ENCODE results near the gene ADCYAP1R1.

Gene ADCYAP1R1

GRCh38 chr7:31082447-31082846, 30.3 kb downstream of the ADCYAP1R1 start:
- FAIRE-seq (no peak), DNase-seq (ENCODE audit: insufficient read length, low spot score) (no peak)

DNA sequence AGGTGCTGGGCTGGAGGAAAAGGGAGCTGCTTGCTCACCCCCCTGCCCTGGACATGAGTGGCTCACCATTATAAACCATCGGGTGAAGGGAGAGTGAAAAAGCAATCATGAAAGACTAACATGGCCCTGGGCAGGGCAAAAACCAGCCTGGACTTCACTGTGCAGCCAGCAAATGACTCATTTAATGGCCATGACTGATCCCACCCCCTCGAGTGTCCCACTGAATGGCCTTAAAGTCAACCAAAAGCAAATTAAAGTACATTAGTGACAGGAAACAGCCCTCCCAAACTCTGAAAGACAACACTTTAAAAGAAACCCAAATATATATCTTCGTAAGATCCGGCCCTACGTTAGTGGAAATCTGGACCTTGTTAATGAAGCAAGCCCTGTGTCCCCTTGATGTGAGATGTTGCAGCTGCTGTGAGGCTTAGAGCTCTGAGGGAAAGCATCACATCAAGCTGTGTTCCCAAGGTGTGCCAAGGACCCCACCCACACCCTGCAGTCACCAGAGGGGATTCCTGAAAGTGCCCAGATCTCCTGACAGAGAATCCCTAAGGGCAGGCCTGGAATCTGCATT, 31.2 kb downstream of the ADCYAP1R1 start:
- DNase-seq (ENCODE audit: insufficient read length, low spot score) (no peak), FAIRE-seq (no peak)

DNA sequence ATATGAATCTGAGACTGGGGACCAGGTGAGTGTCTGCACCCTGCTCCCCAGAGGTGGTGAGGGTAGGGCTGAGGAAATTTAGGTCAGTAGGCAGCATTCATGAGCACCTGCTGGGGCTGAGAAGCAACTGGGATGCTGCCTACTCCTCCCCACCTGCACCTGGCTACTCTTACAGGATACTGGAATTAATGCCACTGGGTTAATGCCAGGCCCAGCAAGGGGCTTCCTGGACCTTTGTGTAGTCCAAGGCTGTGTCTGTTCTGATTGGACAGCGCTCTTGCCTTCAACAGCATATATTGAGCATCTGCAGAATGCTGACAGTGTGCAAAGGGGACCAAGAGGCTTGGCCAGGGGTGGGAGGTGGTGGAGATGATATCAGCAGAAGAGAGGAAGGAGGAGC, 32.1 kb downstream of the ADCYAP1R1 start:
- DNase-seq (ENCODE audit: insufficient read length, low spot score) (no peak), FAIRE-seq (no peak)

- FAIRE-seq (no peak), DNase-seq (ENCODE audit: insufficient read length, low spot score) (no peak)
Measured at GRCh38 chr7:31087351-31087750, 35.2 kb downstream of the ADCYAP1R1 start.

DNA sequence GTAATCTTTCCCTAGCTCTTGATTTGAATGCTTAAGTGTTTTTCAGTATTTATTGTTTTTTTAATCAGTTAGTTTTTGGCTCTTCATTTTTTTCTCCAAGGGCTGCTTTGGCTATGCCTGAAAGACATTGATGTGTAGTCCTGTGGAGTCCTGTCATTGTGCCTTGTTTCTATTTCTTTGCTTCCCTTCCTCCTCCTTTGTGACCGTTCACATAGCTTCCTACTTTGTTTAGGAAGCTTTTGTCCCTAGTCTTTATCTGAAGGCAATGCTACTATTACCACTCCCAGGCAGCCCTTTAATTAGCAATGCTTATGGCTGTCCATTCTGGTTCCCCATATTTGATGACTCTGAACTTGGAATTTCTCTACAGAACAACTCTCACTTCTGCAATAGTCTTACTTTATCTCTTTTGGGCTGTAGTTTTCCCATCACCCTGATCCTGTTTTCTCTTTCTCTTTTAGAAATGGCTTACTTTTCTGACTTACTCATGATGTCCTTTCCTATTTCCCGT, 39.9 kb downstream of the ADCYAP1R1 start:
- FAIRE-seq, result no peak

DNA sequence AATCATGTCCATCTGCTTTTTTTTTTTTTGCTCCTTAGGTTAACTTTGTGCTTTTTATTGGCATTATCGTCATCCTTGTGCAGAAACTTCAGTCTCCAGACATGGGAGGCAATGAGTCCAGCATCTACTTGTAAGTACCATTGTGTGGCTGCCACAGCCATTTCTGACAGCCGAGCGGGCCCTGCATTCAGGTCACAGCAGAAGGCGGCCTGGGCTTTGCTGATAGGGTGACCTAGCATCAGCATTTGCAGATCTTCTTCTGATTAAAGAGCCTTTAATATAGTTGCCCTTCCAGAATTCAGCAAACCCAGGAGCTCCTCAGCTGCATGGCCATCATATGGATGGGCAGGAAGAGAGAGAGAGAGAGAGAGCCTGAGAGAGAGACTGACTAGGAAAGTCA, 40.5 kb downstream of the ADCYAP1R1 start:
- FAIRE-seq (no peak), DNase-seq (ENCODE audit: insufficient read length, low spot score) (no peak)

More for the DNA sequence above, 39.9 kb downstream of the ADCYAP1R1 start:
- DNase-seq (ENCODE audit: insufficient read length, low spot score), result no peak

GRCh38 chr7:31093282-31093681, 41.2 kb downstream of the ADCYAP1R1 start:
- FAIRE-seq (no peak), DNase-seq (ENCODE audit: insufficient read length, low spot score) (no peak)

- DNase-seq (ENCODE audit: insufficient read length, low spot score) (no peak), FAIRE-seq (no peak)
Measured at GRCh38 chr7:31094271-31094670, 42.2 kb downstream of the ADCYAP1R1 start.

DNA sequence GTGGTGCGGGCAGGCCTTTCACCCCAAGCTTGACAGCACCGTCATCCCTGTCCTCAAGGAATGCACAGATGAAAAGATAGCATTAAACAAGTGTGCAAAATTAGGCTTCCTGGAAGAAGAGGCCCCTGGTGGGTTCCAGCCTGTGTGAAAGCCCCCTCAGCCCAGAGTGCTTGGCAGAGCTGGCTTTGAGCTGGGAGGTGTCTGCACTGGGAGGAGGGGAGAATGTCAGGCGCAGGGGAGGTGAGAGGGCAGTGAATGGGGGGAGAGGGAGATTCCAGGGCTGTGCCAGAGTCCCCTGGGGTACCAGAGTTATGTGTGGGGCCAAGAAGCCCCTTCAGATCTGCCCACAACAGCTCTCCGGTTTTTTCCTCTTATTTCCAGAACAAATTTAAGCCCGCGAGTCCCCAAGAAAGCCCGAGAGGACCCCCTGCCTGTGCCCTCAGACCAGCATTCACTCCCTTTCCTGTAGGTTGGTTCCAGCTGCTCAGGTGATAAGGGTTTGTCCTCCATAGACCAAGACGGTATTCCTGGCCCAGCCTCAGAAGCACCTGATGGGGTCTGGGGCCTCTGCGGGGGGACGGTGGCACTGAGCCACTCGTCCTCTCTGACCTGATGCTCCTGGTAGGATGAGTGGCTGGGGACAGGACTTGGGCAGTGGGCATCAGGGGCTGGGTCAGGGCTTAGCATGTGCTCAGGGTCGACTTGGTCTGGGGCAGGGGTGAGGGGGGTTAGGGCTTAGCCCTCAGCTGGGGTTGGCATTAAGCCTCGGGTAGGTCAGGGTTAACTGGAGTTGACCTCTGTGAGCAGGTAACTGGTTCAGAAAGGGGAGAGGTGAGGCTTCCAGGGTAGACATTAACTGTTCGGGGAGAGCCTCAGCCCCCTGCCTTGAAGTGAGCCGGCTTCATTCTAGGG, 43.4 kb downstream of the ADCYAP1R1 start:
- FAIRE-seq (no peak), DNase-seq (ENCODE audit: insufficient read length, low spot score) (no peak)

- no peak for FAIRE-seq
- no peak for DNase-seq (ENCODE audit: insufficient read length, low spot score)
Measured at GRCh38 chr7:31096198-31096876, 44.2 kb downstream of the ADCYAP1R1 start.

DNA sequence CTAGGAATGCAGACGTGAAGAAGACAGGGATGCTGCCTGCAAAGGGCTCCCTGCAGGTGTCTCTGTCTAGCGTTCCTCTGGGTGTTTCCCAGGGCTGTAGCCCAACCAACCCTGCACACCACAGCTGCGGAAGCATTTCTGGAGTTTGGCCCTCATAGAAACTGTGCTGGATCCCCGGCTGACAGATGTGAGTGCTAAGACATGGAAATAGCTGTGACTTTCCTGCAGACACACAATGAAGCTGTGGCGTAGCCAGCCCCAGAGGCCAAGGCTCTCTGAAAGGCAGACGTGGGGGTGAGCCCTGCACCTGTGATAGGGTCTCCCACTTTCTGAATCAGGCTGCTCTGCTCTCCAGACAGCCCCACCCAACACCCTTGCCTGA, 44.8 kb downstream of the ADCYAP1R1 start:
- FAIRE-seq (no peak), DNase-seq (ENCODE audit: insufficient read length, low spot score) (no peak)

DNA sequence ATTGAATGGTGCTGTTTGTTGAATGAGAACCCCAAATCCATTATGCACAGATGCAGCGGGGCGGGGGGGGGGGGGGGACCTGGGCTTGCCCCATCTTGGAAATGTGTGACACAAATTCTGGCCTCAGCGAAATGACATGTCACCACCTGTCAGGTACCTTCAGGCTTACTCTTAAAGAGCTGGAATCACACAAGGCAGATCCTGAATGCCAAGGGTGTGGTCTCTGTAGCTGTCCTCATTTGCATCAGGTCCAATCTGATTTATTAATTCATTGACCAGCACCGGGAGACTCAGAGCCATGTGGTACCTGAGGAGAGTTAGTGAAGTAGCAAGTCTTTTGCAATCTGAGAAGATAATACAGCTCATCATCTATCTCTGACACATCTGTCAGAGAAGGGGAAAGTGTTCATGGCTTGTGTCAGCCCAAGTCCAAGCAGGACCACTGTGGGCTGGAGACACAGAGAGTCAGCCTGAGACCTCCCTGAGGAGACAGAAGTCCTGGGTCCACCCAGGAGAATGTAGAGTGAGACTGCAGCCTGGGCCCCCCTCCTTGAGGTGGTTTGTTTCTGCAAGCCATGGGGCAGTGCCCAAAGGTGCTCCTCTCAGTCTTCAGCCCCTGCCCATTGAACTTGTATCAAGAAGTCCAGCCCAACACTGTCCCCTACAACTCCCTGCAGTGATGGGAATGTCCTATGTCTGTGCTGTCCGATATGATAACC, 46.7 kb downstream of the ADCYAP1R1 start:
- DNase-seq (ENCODE audit: insufficient read length, low spot score), result no peak
- FAIRE-seq, result no peak

DNA sequence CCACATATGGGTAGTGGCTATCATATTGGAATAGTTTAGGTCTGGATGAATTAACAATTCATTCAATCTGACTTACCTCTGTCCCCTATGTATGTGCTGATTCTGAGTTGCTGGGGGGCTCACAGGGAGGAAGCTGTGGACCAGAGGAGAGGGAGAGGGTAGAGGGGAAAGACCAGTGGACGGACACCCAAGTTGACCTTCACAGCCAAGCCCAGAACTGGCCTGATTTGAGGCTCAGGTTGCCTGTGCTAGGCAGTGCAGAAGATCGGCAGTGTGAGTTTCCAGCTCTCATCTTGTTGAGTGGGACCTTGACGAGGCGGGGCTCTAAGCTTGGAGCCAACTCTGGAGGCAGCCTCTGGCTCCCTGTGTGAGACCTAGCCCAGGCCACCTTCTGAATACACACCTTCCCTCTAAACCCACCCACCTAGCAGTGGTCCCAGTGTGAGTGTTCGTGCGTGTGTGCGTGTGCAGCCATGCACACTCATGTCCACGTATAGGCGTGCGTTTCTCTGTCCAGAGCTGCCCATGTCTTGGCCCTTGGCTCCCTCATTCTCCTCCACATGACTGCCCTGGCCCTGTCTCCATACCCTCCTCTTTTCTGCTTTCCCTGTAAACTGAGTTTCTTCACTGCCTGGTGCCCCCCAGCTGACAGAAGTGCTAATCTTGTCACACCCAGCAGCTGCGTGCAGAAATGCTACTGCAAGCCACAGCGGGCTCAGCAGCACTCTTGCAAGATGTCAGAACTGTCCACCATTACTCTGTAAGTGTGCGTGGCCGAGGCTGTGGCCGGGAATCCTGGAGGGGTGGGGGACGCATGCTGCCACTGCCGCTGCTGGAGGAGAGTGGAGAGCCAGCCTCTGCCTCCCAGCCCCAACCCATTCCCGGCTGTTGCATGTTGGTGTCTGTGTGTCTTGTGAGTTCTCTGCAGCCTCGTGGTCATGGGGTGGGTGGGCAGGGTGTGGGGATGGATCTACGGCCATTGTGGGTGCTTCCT, 47.6 kb downstream of the ADCYAP1R1 start:
- DNase-seq (ENCODE audit: insufficient read length, low spot score) (no peak), FAIRE-seq (no peak)

- FAIRE-seq (no peak), DNase-seq (ENCODE audit: insufficient read length, low spot score) (no peak)
Measured at GRCh38 chr7:31100445-31100844, 48.3 kb downstream of the ADCYAP1R1 start.

GRCh38 chr7:31100871-31101270, 48.8 kb downstream of the ADCYAP1R1 start:
- DNase-seq (ENCODE audit: insufficient read length, low spot score) (no peak), FAIRE-seq (no peak)

- no peak for FAIRE-seq
Measured at GRCh38 chr7:31101544-31101943, 49.4 kb downstream of the ADCYAP1R1 start.

GRCh38 chr7:31102151-31102972, 50.3 kb downstream of the ADCYAP1R1 start:
- DNase-seq (ENCODE audit: insufficient read length, low spot score) (no peak), FAIRE-seq (no peak)

More at GRCh38 chr7:31101544-31101943, 49.4 kb downstream of the ADCYAP1R1 start:
- no peak for DNase-seq (ENCODE audit: insufficient read length, low spot score)

DNA sequence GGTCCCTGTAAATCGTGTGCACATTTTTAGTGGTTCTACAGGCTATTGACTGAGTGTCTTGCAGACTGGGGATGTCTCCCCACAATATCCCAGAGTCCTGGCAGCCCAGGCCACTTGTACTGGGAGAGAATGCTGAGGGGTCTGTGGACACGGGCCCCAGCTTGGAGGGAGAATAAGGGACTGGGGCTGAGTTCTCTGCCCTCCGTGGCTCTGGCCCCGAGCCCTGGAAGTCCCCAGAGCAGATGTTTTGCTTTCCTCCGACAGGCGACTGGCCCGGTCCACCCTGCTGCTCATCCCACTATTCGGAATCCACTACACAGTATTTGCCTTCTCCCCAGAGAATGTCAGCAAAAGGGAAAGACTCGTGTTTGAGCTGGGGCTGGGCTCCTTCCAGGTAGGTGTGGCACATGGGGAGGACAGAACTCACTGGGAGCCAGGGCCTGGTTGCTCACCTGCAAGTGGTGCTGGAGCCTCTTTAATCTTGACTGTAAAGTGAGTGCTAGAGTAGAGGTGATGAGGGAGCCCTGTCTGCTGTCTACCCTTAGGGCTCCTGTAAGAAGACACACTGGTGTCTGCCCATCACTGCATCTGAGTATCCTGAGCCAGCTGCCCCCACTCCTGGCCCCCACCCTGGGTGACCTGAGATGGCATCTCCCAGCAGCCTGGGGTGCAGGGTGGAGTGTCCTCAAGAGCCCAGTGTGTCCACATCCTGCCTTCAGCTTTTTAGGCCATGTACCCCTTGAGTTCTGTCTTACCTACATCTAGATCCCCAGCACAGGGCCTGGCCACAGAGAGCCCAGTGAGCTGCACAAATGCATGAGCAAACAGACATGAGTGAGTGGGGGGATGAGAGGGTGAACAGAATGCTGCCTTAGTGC, 51.1 kb downstream of the ADCYAP1R1 start:
- no peak for DNase-seq (ENCODE audit: insufficient read length, low spot score)
- no peak for FAIRE-seq

Data from HTR-8/SVneo (cell line).